GM13977 (cell line): Measurements from ENCODE around the gene ANKH.

Experiments used
- DNase-seq: peaks from one replicate; pipeline ENCODE4 v3.0.0; 2012; ENCODE audit warnings: low spot score
- in situ Hi-C: fragments of 300-500 bp; cut with MboI; formaldehyde crosslinking; loops from one replicate; pipeline ENCODE4 v1.12.0; 2022; ENCODE audit warnings: low sequenced_read_pairs, low pct_unique_long_range_greater_than_20kb, mixed read lengths, inconsistent platforms; ENCODE audit not compliant: unreplicated experiment
- TF ChIP-seq, protein P1 (sequence below): IDR thresholded peaks from 2 replicates; pipeline ENCODE4 v1.5.1; 2012; ENCODE audit warnings: mild to moderate bottlenecking, control low read depth; ENCODE audit not compliant: insufficient read depth; ENCODE audit errors: extremely low read depth, missing control alignments

The ANKH gene

GRCh38 chr5:14665949-14666348 lies 205.6 kb downstream of the ANKH start:
- peak; percentile 59 for DNase-seq
- TF ChIP-seq, protein P1, sequence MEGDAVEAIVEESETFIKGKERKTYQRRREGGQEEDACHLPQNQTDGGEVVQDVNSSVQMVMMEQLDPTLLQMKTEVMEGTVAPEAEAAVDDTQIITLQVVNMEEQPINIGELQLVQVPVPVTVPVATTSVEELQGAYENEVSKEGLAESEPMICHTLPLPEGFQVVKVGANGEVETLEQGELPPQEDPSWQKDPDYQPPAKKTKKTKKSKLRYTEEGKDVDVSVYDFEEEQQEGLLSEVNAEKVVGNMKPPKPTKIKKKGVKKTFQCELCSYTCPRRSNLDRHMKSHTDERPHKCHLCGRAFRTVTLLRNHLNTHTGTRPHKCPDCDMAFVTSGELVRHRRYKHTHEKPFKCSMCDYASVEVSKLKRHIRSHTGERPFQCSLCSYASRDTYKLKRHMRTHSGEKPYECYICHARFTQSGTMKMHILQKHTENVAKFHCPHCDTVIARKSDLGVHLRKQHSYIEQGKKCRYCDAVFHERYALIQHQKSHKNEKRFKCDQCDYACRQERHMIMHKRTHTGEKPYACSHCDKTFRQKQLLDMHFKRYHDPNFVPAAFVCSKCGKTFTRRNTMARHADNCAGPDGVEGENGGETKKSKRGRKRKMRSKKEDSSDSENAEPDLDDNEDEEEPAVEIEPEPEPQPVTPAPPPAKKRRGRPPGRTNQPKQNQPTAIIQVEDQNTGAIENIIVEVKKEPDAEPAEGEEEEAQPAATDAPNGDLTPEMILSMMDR: no peak
- in situ Hi-C loops: loop anchor here (25.0 kb wide), 1 partner anchor 554 kb away; no protein-coding TSS in a partner anchor

DNA sequence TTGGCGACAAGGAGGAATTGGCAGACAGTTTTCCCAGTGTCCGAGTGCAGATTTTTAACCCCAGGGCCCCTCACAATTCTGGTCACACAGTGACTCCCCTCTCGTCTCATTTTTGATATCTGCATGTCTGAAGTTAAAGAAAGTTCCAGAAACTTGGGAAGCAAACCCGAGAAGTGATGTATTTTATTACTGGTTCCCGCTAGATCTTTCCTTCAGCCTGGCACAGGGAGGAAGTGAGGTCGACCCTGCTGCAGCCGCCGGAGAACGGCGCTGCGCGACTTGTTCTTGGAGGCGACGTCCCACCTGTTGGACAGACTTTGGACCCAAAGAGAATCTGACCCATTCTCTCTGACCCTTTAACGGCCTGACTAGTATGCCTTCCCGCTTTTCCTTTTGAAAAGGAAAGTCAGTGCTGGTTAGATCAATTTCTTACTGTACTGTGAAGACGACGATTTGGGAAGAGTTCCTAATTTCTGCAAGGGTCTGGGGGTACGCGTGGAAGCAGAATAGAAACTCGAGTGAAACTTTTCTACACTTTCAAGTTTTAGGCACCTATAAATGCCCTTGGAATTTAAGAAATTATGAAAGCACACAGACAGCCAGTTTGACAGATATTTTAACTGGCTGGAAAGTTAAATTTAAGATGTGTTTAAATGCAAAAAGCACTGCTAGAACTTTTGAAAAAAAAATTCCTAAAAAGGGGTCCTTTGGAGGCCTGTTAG lies 206.3 kb downstream of the ANKH start:
- in situ Hi-C loops: loop anchor here (25.0 kb wide), 1 partner anchor 553 kb away; no protein-coding TSS in a partner anchor
- peak; percentile 33 for DNase-seq
- TF ChIP-seq, protein P1: peak; percentile 12

DNA sequence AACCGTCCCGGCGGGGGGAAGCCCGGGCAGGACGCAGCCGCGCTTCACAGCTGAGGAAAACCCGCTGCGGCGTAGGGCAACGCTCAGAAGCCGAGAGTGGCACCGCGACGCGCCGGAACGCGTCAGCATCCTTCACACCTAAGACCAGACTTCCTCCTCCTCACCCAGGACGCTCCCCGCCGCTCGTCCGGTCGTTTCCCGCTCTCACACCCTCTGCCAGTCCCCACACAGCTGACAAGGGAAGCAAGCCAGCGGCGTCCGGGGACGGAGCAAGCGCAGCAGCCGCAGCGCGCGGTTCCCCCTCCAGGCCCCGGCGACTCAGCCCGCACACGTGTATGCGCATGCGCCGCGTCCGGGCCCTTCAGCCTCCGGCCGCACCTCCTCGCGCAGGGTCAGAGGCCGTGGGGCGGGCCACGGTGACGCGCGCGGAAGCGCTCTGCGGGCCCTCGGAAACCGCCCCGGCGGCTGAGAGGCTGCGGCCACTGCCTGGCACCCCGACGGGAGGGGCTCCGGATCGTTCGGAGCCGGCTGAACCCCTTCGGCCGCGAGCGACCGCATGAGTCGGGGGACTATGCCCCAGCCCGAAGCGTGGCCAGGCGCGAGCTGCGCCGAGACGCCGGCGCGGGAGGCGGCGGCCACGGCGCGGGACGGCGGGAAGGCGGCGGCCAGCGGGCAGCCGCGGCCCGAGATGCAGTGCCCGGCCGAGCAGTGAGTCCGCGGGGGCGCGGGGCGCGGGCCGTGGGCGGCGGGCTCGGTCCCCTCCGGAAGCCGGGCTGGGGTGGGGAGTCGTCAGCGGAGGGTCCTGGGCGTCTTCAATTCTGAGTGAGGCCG lies 207.1 kb downstream of the ANKH start, which contains the start of gene OTULIN:
OTULIN (plus strand) TSS at position 449 of the 831 bp plus-strand sequence; CDS start at position 557, 108 bp downstream.
- in situ Hi-C loops: loop anchor here (25.0 kb wide), 1 partner anchor 552 kb away; no protein-coding TSS in a partner anchor
- DNase-seq: peak; percentile 97
- TF ChIP-seq, protein P1: no peak

- DNase-seq: peak; percentile 56
- TF ChIP-seq, protein P1: no peak
- in situ Hi-C loops: loop anchor here (25.0 kb wide), 1 partner anchor 552 kb away; no protein-coding TSS in a partner anchor
Measured at GRCh38 chr5:14663734-14664269, 207.8 kb downstream of the ANKH start.

DNA sequence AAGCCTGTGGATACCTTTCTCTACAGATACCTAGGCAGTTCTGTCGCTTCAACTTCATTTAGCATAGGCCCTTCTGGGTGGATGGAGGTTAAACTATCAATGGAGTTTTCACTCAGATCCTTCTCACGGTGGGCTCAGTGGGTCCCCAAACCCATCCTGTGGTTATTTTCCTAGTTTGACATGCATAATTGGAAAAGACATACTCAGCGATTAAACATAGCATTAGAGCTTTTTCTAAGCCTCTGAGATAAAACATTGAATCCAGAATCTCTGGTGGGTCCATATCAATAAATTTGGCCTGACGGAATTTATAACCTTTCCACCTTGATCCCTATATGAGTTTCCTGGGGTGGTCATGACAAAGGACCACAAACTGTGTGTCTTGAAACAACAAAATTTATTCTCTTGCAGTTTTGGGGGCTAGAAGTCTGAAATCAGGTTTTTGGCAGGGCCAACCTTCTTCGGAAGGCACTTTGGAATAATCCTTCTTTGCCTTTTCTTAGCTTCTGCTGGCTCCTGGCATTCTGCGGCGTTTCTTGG lies 208.8 kb downstream of the ANKH start:
- in situ Hi-C loops: loop anchor here (25.0 kb wide), 1 partner anchor 550 kb away; no protein-coding TSS in a partner anchor
- DNase-seq: no peak
- TF ChIP-seq, protein P1: no peak

DNA sequence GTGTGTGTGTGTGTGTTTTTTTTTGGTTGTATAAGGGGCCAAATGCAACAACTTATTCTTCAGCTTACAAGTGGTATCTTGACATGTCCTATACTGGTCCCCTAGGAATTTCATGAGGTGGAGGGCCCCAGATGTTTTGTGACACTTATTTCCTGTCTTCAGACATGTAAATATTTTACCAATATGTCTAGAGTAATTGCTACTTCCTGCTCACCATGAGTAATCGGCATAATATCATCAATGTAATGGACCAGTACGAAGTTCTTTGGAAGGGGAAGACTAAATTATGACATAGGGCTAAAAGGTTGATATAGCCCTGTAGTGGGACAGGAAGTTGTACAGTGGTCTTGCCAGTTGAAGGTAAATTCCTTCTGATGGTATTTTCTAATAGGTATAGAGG lies 210.7 kb downstream of the ANKH start:
- TF ChIP-seq, protein P1: no peak
- in situ Hi-C loops: loop anchor here (25.0 kb wide), 1 partner anchor 549 kb away; no protein-coding TSS in a partner anchor
- no peak for DNase-seq
